ENCODE results near the gene OXCT2. TPM values are rescaled to one million over a fixed set of nuclear protein-coding genes. Genes with fewer than 3 reads are reported as not detected.

OXCT2 gene
- total and polyA plus RNA-seq, 9 of the 15 experiments (the other 6 are each of a cell fraction or from before 2014, with no cell fraction given) = 0.08 to 0.64 (median 0.22) TPM; not detected in 2

GRCh38 chr1:39757501-39757900, 13.6 kb downstream of the OXCT2 start (continued):
- TF ChIP-seq GATA2 (CRISPR knock-in tag; IDR thresholded peaks at IDR 0.05) = peak; percentile 50; the same call in 1 of the 2 replicates
- no peak for TF ChIP-seq ZNF143 (CRISPR knock-in tag; IDR thresholded peaks at IDR 0.05)
- TF ChIP-seq MAFF (IDR thresholded peaks at IDR 0.05; ENCODE audit: low read length) = no peak
- no peak for TF ChIP-seq RAD21 (CRISPR knock-in tag; conservative IDR thresholded peaks at IDR 0.05 in 1 of 2, IDR thresholded peaks at IDR 0.05 in 1 of 2)
- peak; percentile 58; the same call in 1 of the 2 replicates for TF ChIP-seq ARID1B (IDR thresholded peaks at IDR 0.05)
- no peak for TF ChIP-seq MXI1 (IDR thresholded peaks at IDR 0.05; ENCODE audit: low read depth, low read length)
- no peak for TF ChIP-seq ZNF12 (CRISPR knock-in tag; IDR thresholded peaks at IDR 0.05)
- no peak for TF ChIP-seq JUND (IDR thresholded peaks at IDR 0.05; ENCODE audit: borderline replicate concordance, low read depth, low read length)
- no peak for TF ChIP-seq JUND (tag; IDR thresholded peaks at IDR 0.05; ENCODE audit: borderline replicate concordance, low read depth, low read length)
- TF ChIP-seq, protein P1, sequence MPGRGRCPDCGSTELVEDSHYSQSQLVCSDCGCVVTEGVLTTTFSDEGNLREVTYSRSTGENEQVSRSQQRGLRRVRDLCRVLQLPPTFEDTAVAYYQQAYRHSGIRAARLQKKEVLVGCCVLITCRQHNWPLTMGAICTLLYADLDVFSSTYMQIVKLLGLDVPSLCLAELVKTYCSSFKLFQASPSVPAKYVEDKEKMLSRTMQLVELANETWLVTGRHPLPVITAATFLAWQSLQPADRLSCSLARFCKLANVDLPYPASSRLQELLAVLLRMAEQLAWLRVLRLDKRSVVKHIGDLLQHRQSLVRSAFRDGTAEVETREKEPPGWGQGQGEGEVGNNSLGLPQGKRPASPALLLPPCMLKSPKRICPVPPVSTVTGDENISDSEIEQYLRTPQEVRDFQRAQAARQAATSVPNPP (IDR thresholded peaks at IDR 0.05; ENCODE audit: borderline replicate concordance, insufficient read depth, insufficient read length) = no peak
- TF ChIP-seq ZNF408 (CRISPR knock-in tag; IDR thresholded peaks at IDR 0.05; ENCODE audit: low read depth) = no peak
- TF ChIP-seq FOXO4 (CRISPR knock-in tag; IDR thresholded peaks at IDR 0.05) = no peak
- TF ChIP-seq, protein P2, sequence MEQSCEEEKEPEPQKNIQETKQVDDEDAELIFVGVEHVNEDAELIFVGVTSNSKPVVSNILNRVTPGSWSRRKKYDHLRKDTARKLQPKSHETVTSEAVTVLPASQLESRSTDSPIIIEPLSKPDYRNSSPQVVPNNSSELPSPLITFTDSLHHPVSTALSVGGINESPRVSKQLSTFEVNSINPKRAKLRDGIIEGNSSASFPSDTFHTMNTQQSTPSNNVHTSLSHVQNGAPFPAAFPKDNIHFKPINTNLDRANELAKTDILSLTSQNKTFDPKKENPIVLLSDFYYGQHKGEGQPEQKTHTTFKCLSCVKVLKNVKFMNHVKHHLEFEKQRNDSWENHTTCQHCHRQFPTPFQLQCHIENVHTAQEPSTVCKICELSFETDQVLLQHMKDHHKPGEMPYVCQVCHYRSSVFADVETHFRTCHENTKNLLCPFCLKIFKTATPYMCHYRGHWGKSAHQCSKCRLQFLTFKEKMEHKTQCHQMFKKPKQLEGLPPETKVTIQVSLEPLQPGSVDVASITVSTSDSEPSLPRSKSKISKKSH (CRISPR knock-in tag; IDR thresholded peaks at IDR 0.05) = no peak
- no peak for TF ChIP-seq SIN3A (IDR thresholded peaks at IDR 0.05; ENCODE audit: borderline replicate concordance in 2 of 2, control insufficient read depth in 1 of 2, low read depth in 2 of 2, low read length in 2 of 2)
- no peak for TF ChIP-seq DEAF1 (CRISPR knock-in tag; IDR thresholded peaks at IDR 0.05)
- TF ChIP-seq MYBL2 (IDR thresholded peaks at IDR 0.05; ENCODE audit: low read depth) = no peak
- no peak for TF ChIP-seq MYBL2 (CRISPR knock-in tag; IDR thresholded peaks at IDR 0.05; ENCODE audit: borderline replicate concordance)
- TF ChIP-seq TAF7 (tag; IDR thresholded peaks at IDR 0.05) = no peak
- no peak for TF ChIP-seq E2F1 (CRISPR knock-in tag; IDR thresholded peaks at IDR 0.05)
- no peak for TF ChIP-seq HNRNPH1 (optimal IDR thresholded peaks at IDR 0.05; ENCODE audit: low read depth, low read length)
- TF ChIP-seq CREB1 (IDR thresholded peaks at IDR 0.05) = no peak
- no peak for TF ChIP-seq CREB1 (CRISPR knock-in tag; IDR thresholded peaks at IDR 0.05)
- no peak for TF ChIP-seq IFI16 (CRISPR knock-in tag; IDR thresholded peaks at IDR 0.05)

Measured in K562 (cell line).